ENCODE results near the gene ARHGAP25. TPM values are rescaled to one million over a fixed set of nuclear protein-coding genes. Genes with fewer than 3 reads are reported as not detected.
"Not testable (repeated sequence)": the region's sequence is repeated elsewhere in the genome, so short reads cannot be mapped to it uniquely, and the experiment has no call there.

Gene ARHGAP25
- total and polyA plus RNA-seq, 7 donors, result 1.1 to 4.8 (median 1.9) TPM

DNA sequence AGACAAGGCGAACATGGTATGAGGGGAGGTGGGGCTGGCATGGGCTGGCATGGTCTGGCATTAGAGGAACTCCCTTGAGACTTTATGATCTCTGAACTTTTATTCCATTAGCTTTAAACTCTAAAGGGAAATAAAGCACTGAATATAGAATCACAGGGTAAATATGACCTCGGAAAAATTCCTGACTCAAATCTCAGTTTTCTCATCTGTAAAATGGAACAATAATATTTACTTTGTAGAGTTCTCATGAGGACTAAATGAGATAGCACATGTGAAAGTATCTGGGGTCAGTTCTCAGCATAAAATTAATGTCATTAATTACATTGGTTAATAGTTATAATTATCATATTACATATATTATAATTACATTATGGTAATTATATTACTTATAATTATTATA is 65.9 kb downstream of the ARHGAP25 start:
- H3K36me3 ChIP-seq (ENCODE audit: insufficient read depth in 1 of 2, low read depth in 1 of 2), result no peaks in the 10 kb centered on the region
- DNase-seq, result no peak

DNA sequence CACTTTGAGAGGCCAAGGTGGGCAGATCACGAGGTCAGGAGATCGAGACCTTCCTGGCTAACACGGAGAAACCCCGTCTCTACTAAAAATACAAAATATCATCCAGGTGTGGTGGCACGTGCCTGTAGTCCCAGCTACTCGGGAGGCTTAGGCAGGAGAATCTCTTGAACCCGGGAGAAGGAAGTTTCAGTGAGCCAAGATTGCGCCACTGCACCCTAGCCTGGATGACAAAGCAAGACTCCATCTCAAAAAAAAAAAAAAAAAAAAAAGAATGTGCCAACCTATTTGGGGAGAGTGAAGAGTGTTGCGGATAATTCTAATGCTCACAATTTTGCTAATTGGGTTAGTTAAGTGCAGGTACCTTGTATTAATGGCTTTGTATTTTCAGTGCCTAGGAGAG is 67.5 kb downstream of the ARHGAP25 start:
- H3K4me1 ChIP-seq; H3K27me3 ChIP-seq (ENCODE audit: insufficient read depth in 3 of 3, low read length in 2 of 3); H3K27ac ChIP-seq; H3K9me3 ChIP-seq; intact Hi-C loops (cut with DNase I); H3K4me3 ChIP-seq; ATAC-seq; H3K36me3 ChIP-seq (ENCODE audit: insufficient read depth in 1 of 2, low read depth in 1 of 2); DNase-seq: not testable (repeated sequence)
- WGBS, 3 donors, result 94 to 98% (median 94%) methylated on average over 9 of the region's 9 CpGs

More for the DNA sequence above, 65.9 kb downstream of the ARHGAP25 start:
- TF ChIP-seq, protein P1, sequence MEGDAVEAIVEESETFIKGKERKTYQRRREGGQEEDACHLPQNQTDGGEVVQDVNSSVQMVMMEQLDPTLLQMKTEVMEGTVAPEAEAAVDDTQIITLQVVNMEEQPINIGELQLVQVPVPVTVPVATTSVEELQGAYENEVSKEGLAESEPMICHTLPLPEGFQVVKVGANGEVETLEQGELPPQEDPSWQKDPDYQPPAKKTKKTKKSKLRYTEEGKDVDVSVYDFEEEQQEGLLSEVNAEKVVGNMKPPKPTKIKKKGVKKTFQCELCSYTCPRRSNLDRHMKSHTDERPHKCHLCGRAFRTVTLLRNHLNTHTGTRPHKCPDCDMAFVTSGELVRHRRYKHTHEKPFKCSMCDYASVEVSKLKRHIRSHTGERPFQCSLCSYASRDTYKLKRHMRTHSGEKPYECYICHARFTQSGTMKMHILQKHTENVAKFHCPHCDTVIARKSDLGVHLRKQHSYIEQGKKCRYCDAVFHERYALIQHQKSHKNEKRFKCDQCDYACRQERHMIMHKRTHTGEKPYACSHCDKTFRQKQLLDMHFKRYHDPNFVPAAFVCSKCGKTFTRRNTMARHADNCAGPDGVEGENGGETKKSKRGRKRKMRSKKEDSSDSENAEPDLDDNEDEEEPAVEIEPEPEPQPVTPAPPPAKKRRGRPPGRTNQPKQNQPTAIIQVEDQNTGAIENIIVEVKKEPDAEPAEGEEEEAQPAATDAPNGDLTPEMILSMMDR (IDR thresholded peaks at IDR 0.05), result no peak
- H3K4me3 ChIP-seq, result no peak overlapping the region
- peaks cover 0 to 2% (median 0%) of the 10 kb centered on the region in 3 donors for H3K27me3 ChIP-seq (ENCODE audit: insufficient read depth in 3 of 3, low read length in 2 of 3)
- H3K9me3 ChIP-seq, result no peaks in the 10 kb centered on the region
- intact Hi-C loops (cut with DNase I), result no loop called here
- ATAC-seq, result no peak
- no peak overlapping the region for H3K27ac ChIP-seq
- no peaks in the 10 kb centered on the region for H3K4me1 ChIP-seq
- WGBS, 3 donors, result 89 to 97% (median 95%) methylated on average over 2 of the region's 2 CpGs

DNA sequence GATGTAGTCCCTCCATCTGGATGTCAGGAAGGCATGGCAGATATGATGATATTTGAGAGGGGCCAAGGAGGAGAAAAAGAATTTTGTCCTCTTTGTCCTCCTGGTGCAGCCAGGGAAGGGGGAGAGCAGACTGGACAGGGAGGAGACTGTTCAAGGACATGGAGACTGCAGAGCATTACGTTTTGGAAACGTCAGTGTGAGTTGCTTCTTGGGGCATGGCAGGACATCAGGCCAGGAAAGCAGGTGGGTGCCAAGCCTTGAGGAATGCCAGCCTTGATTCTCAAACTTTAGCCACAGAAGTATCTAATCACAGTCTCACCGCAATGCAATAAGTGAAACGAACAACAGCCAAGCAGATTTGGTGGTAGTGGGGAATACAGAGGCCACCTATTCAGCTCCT is 70.4 kb downstream of the ARHGAP25 start:
- Histone ChIP-seq H3K36me3 (ENCODE audit: insufficient read depth in 1 of 2, low read depth in 1 of 2) (no peaks in the 10 kb centered on the region), H3K27me3 (ENCODE audit: insufficient read depth in 3 of 3, low read length in 2 of 3) (no peaks in the 10 kb centered on the region), H3K9me3 (no peaks in the 10 kb centered on the region), H3K27ac (no peak overlapping the region), H3K4me1 (no peaks in the 10 kb centered on the region), H3K4me3 (no peak overlapping the region)
- WGBS, 3 donors, result 60 to 70% (median 61%) methylated on average over 4 of the region's 4 CpGs
- intact Hi-C loops (cut with DNase I), result no loop called here
- TF ChIP-seq, protein P1 (IDR thresholded peaks at IDR 0.05), result no peak
- no peak for ATAC-seq
- no peak for DNase-seq

DNA sequence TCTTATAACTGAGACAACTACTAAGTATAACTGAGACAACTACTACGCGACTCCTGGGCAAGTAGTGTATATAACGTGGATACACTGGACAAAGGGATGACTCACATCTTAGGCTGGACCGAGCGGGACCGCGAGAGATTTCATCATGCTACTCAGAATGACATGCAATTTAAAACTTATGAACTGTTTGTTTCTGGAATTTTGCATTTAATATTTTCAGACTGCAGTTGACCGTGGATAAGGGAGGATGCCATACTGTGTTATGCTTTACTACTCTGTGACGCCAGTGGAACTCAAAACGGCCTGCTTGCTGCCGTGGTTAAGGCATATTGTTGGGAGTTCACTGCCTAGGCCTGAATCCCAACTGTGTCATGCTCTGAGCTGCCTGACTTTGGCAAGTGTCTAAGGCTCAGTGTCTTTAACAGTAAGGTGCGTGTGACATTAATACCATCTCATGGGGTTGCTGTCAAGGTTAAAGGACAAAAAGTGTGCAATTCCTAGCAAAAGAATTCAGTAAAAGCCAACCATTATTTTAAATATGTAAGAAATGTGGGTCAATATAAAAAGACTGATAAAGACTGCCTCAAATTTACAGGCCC is 72.0 kb downstream of the ARHGAP25 start:
- DNase-seq (no peak), ATAC-seq (no peak)
- Histone ChIP-seq H3K9me3 (no peaks in the 10 kb centered on the region), H3K36me3 (ENCODE audit: insufficient read depth in 1 of 2, low read depth in 1 of 2) (no peaks in the 10 kb centered on the region), H3K27ac (no peak overlapping the region), H3K27me3 (ENCODE audit: insufficient read depth in 3 of 3, low read length in 2 of 3) (no peaks in the 10 kb centered on the region), H3K4me1 (no peaks in the 10 kb centered on the region), H3K4me3 (no peak overlapping the region)
- intact Hi-C loops (cut with DNase I), result no loop called here
- TF ChIP-seq, protein P1 (IDR thresholded peaks at IDR 0.05), result no peak
- WGBS, 3 donors, result 57 to 68% (median 60%) methylated on average over 12 of the region's 12 CpGs

DNA sequence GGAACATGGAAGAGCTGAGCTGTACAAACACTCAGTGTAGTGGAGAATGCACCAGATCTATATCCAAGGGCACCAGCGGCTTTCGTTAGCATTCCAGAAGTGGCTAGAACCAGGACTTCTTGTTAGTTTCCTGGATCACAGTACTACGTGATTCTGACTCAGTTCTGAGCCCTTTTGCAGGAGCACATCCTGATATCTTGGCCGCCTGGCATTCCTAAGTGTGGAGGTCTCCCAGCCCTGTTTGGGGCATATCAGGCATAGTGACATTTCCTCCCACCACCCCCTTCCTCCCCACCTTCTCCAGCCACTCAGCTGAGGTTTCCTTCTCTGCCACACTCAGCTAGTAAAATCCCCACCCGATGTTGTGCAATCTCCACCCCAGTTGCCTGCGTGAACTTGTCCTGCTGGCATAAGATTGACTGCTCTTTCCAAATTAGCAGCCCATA is 73.2 kb downstream of the ARHGAP25 start:
- Histone ChIP-seq H3K36me3 (ENCODE audit: insufficient read depth in 1 of 2, low read depth in 1 of 2) (no peaks in the 10 kb centered on the region), H3K4me1 (no peaks in the 10 kb centered on the region), H3K27ac (no peak overlapping the region), H3K9me3 (no peaks in the 10 kb centered on the region), H3K4me3 (no peak overlapping the region), H3K27me3 (ENCODE audit: insufficient read depth in 3 of 3, low read length in 2 of 3) (no peaks in the 10 kb centered on the region)
- no peak for ATAC-seq
- TF ChIP-seq, protein P1 (IDR thresholded peaks at IDR 0.05), result no peak
- 65 to 75% (median 68%) methylated on average over 6 of the region's 6 CpGs for WGBS, 3 donors
- intact Hi-C loops (cut with DNase I), result no loop called here
- DNase-seq, result no peak
